Hepatocyte (in vitro differentiated cells): ENCODE results near the gene LINGO1. TPM values are rescaled to one million over a fixed set of nuclear protein-coding genes. Genes with fewer than 3 reads are reported as not detected.

Experiments used
- DNase-seq: peaks from one replicate; pipeline ENCODE4 v3.0.0-alpha.2; 2016; ENCODE audit warnings: low spot score
- H2AFZ ChIP-seq: fragments of 200-600 bp; sonication (generic); 2 replicates; pipeline ENCODE4 v1.6.0; 2016; ENCODE audit warnings: antibody characterized with exemption, mild to moderate bottlenecking
- H3K27ac ChIP-seq: fragments of 200-600 bp; sonication (generic); 2 replicates; pipeline ENCODE4 v1.5.1; 2016; ENCODE audit warnings: mild to moderate bottlenecking
- H3K27me3 ChIP-seq: fragments of 200-600 bp; sonication (generic); 2 replicates; pipeline ENCODE4 v1.6.1; 2016
- H3K36me3 ChIP-seq: fragments of 200-600 bp; sonication (generic); replicated peaks from 2 replicates; pipeline ENCODE4 v1.5.1; 2016; ENCODE audit warnings: low read depth; ENCODE audit not compliant: insufficient read depth
- H3K4me1 ChIP-seq: fragments of 200-600 bp; sonication (generic); 2 replicates; pipeline ENCODE4 v1.5.1; 2016; ENCODE audit warnings: mild to moderate bottlenecking, moderate library complexity; ENCODE audit not compliant: insufficient read depth
- H3K4me2 ChIP-seq: fragments of 200-600 bp; sonication (generic); 2 replicates; pipeline ENCODE4 v1.6.0; 2016
- H3K4me3 ChIP-seq: fragments of 200-600 bp; sonication (generic); 2 replicates; pipeline ENCODE4 v1.5.1; 2016; ENCODE audit warnings: mild to moderate bottlenecking
- H3K79me2 ChIP-seq: fragments of 200-600 bp; sonication (generic); 2 replicates; pipeline ENCODE4 v1.6.0; 2017; ENCODE audit warnings: mild to moderate bottlenecking
- H3K9me2 ChIP-seq: fragments of 200-600 bp; sonication (generic); replicated peaks from 2 replicates; pipeline ENCODE4 v1.6.0; 2017; ENCODE audit warnings: mild to moderate bottlenecking; ENCODE audit not compliant: insufficient read depth
- H3K9me3 ChIP-seq: fragments of 200-600 bp; sonication (generic); 2 replicates; pipeline ENCODE4 v1.5.1; 2016; ENCODE audit warnings: low read depth, mild to moderate bottlenecking
- H4K20me1 ChIP-seq: fragments of 200-600 bp; sonication (generic); 2 replicates; pipeline ENCODE4 v1.6.0; 2016; ENCODE audit warnings: mild to moderate bottlenecking; ENCODE audit not compliant: insufficient read depth, poor library complexity, severe bottlenecking
- CTCF ChIP-seq: fragments of 200-600 bp; sonication (generic); IDR thresholded peaks from 2 replicates; pipeline ENCODE4 v1.5.1; 2016; ENCODE audit warnings: antibody characterized with exemption, mild to moderate bottlenecking; ENCODE audit not compliant: poor library complexity
- EZH2 ChIP-seq: fragments of 200-600 bp; sonication (generic); IDR thresholded peaks from 2 replicates; pipeline ENCODE4 v1.6.1; 2016; ENCODE audit warnings: antibody characterized with exemption, mild to moderate bottlenecking, borderline replicate concordance
- EZH2phosphoT487 ChIP-seq: fragments of 200-600 bp; sonication (generic); IDR thresholded peaks from one replicate; pipeline ENCODE4 v1.6.1; 2018; ENCODE audit warnings: antibody characterized with exemption, mild to moderate bottlenecking, low read depth, moderate library complexity; ENCODE audit not compliant: unreplicated experiment, severe bottlenecking
- WGBS: methylation state at CpG from one replicate; pipeline ENCODE4 v1.1.6; 2016; ENCODE audit warnings: low lambda C conversion rate; ENCODE audit errors: missing lambda C conversion rate; 5-methylcytosine and 5-hydroxymethylcytosine counted together
- polyA plus RNA-seq: library from polyadenylated mRNA; unstranded; fragments of >200 nt; fragmentation: Nextera tagmentation; extraction: Ambion mirVana; gene quantifications from 2 replicates; pipeline ENCODE4 v1.2.1, GENCODE V29; 2016
- total RNA-seq: library from RNA; depleted of rRNA; stranded (reverse); fragments of >200 nt; gene quantifications from 2 replicates; pipeline ENCODE4 v1.2.3, GENCODE V29; 2014

LINGO1 gene
- total and polyA plus RNA-seq, 2 experiments from 2014 or later, result 4.3 to 5.1 TPM

GRCh38 chr15:77564341-77564740, 68.4 kb downstream of the LINGO1 start:
- Histone ChIP-seq H3K4me2 (no peak overlapping the region), H3K9me3 (no peaks in the 10 kb centered on the region), H3K27ac (no peak overlapping the region), H3K79me2 (no peaks in the 10 kb centered on the region), H4K20me1 (no peaks in the 10 kb centered on the region), H3K27me3 (no peaks in the 10 kb centered on the region), H3K36me3 (no peaks in the 10 kb centered on the region), H3K9me2 (no peaks in the 10 kb centered on the region), H2AFZ (no peak overlapping the region), H3K4me3 (no peak overlapping the region), H3K4me1 (peaks cover 16% of the 10 kb centered on the region)
- DNase-seq, result no peak
- TF ChIP-seq EZH2phosphoT487 (no peak), EZH2 (no peak), CTCF (no peak)
- WGBS, result 87% methylated on average over 3 of the region's 3 CpGs

DNA sequence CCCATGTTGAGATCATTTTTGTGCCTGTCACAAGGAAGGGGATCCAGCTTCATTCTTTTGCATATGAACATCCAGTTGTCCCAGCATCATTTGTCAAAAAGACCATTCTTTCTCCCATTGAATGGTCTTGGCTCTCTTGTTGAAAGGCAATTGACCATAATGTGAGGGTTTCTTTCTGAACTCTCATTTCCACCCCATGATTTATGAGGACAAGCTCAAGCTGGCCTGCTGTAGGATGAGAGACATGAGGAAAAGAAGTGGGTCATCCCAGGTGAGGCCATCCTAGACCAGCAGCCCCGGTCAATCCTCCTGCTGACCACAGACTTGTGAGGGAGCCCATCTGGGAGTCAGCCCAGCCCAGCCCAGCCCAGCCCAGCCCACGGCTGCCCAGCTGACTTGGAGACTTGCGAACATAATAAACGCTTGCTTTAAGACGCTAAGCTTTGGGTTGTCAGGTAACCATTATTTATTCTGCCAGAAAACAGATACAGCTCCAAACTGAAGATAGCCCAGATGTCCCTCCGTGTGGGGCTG, 69.0 kb downstream of the LINGO1 start:
- H3K36me3 ChIP-seq, result no peaks in the 10 kb centered on the region
- no peaks in the 10 kb centered on the region for H4K20me1 ChIP-seq
- H2AFZ ChIP-seq, result no peak overlapping the region
- H3K4me1 ChIP-seq, result peaks cover 9% of the 10 kb centered on the region
- H3K4me3 ChIP-seq, result no peak overlapping the region
- no peak for DNase-seq
- TF ChIP-seq EZH2 (no peak), CTCF (no peak), EZH2phosphoT487 (no peak)
- H3K79me2 ChIP-seq, result no peaks in the 10 kb centered on the region
- no peaks in the 10 kb centered on the region for H3K9me3 ChIP-seq
- H3K4me2 ChIP-seq, result no peak overlapping the region
- H3K9me2 ChIP-seq, result no peaks in the 10 kb centered on the region
- 50% methylated on average over 6 of the region's 6 CpGs for WGBS
- no peaks in the 10 kb centered on the region for H3K27me3 ChIP-seq
- no peak overlapping the region for H3K27ac ChIP-seq

Other genes starting within 250 kb of the LINGO1 start
- gene PEAK1, start 212.8 kb downstream of the LINGO1 start, total RNA-seq, result 27.1 and 30.1 TPM in 2 replicates
- gene PEAK1, start 212.8 kb downstream of the LINGO1 start, polyA plus RNA-seq, result 5.2 and 8.1 TPM in 2 replicates
- 35.0 and 37.6 TPM in 2 replicates for gene HMG20A, start 212.0 kb downstream of the LINGO1 start, total RNA-seq
- 20.3 and 23.3 TPM in 2 replicates for gene HMG20A, start 212.0 kb downstream of the LINGO1 start, polyA plus RNA-seq